Hepatocyte (in vitro differentiated cells): Measurements from ENCODE around the gene COA4.

Experiments used
- EZH2 ChIP-seq: fragments of 200-600 bp; sonication (generic); IDR thresholded peaks from 2 replicates; pipeline ENCODE4 v1.6.1; 2016; ENCODE audit warnings: antibody characterized with exemption, mild to moderate bottlenecking, borderline replicate concordance
- EZH2phosphoT487 ChIP-seq: fragments of 200-600 bp; sonication (generic); IDR thresholded peaks from one replicate; pipeline ENCODE4 v1.6.1; 2018; ENCODE audit warnings: antibody characterized with exemption, mild to moderate bottlenecking, low read depth, moderate library complexity; ENCODE audit not compliant: unreplicated experiment, severe bottlenecking
- TF ChIP-seq, protein P1 (sequence below): fragments of 200-600 bp; sonication (generic); IDR thresholded peaks from 2 replicates; pipeline ENCODE4 v1.5.1; 2016; ENCODE audit warnings: antibody characterized with exemption, mild to moderate bottlenecking; ENCODE audit not compliant: poor library complexity

DNA sequence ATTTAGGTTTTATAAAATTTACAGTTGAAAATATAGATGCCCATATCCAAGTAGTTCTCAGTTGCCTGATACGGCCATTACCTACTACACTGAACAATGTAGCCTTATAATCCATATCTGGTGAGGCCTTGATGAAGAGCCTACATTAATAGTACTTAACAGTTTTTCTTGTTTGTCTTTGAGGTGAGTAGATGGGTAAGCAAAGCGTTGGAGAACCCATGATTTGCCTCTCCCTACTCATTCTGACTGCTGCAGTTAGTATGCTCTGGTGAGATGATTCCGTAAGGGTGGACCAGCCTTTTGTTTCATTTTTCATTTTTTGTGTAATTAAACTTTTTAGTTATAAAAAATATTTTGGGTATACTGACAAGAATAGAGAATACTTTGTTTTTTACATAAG, 11.6 kb upstream of the COA4 start:
- TF ChIP-seq, protein P1, sequence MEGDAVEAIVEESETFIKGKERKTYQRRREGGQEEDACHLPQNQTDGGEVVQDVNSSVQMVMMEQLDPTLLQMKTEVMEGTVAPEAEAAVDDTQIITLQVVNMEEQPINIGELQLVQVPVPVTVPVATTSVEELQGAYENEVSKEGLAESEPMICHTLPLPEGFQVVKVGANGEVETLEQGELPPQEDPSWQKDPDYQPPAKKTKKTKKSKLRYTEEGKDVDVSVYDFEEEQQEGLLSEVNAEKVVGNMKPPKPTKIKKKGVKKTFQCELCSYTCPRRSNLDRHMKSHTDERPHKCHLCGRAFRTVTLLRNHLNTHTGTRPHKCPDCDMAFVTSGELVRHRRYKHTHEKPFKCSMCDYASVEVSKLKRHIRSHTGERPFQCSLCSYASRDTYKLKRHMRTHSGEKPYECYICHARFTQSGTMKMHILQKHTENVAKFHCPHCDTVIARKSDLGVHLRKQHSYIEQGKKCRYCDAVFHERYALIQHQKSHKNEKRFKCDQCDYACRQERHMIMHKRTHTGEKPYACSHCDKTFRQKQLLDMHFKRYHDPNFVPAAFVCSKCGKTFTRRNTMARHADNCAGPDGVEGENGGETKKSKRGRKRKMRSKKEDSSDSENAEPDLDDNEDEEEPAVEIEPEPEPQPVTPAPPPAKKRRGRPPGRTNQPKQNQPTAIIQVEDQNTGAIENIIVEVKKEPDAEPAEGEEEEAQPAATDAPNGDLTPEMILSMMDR, result no peak
- TF ChIP-seq EZH2, result no peak
- no peak for TF ChIP-seq EZH2phosphoT487
